Measurements from ENCODE around the gene DEFB115. TPM values are rescaled to one million over a fixed set of nuclear protein-coding genes. Genes with fewer than 3 reads are reported as not detected.
A peak's percentile ranks its signal among the peaks of the same experiment; 100 is the strongest.
"Not testable (repeated sequence)": the region's sequence is repeated elsewhere in the genome, so short reads cannot be mapped to it uniquely, and the experiment has no call there.

DEFB115 gene
- total RNA-seq, 4 donors from 2014 or later, result not detected

- Histone ChIP-seq H3K36me3 (no peaks in the 10 kb centered on the region), H3K4me3 (no peak overlapping the region), H3K27me3 (no peaks in the 10 kb centered on the region), H3K4me1 (no peaks in the 10 kb centered on the region), H3K9me3 (peaks cover 0 to 17% (median 2%) of the 10 kb centered on the region in 4 donors), H3K27ac (no peak overlapping the region)
- peak in 1 of 3 donors; percentile 34 for DNase-seq
- TF ChIP-seq POLR2A (IDR thresholded peaks at IDR 0.05) (no peak), CTCF (IDR thresholded peaks at IDR 0.05) (no peak)
Measured at GRCh38 chr20:31274441-31274840, 17.0 kb downstream of the DEFB115 start.

- no peaks in the 10 kb centered on the region for H3K36me3 ChIP-seq
- peaks cover 0 to 11% (median 0%) of the 10 kb centered on the region in 4 donors for H3K9me3 ChIP-seq
- no peaks in the 10 kb centered on the region for H3K4me1 ChIP-seq
- no peak for TF ChIP-seq CTCF (IDR thresholded peaks at IDR 0.05)
- TF ChIP-seq POLR2A (IDR thresholded peaks at IDR 0.05), result no peak
- DNase-seq, result no peak
- no peaks in the 10 kb centered on the region for H3K27me3 ChIP-seq
- no peak overlapping the region for H3K27ac ChIP-seq
- H3K4me3 ChIP-seq, result no peak overlapping the region
Measured at GRCh38 chr20:31278178-31278577, 20.7 kb downstream of the DEFB115 start.

- not testable (repeated sequence) for H3K27me3 ChIP-seq, DNase-seq, H3K36me3 ChIP-seq, H3K27ac ChIP-seq, H3K4me1 ChIP-seq, H3K4me3 ChIP-seq, H3K9me3 ChIP-seq
Measured at GRCh38 chr20:31284964-31285363, 27.5 kb downstream of the DEFB115 start.

DNA sequence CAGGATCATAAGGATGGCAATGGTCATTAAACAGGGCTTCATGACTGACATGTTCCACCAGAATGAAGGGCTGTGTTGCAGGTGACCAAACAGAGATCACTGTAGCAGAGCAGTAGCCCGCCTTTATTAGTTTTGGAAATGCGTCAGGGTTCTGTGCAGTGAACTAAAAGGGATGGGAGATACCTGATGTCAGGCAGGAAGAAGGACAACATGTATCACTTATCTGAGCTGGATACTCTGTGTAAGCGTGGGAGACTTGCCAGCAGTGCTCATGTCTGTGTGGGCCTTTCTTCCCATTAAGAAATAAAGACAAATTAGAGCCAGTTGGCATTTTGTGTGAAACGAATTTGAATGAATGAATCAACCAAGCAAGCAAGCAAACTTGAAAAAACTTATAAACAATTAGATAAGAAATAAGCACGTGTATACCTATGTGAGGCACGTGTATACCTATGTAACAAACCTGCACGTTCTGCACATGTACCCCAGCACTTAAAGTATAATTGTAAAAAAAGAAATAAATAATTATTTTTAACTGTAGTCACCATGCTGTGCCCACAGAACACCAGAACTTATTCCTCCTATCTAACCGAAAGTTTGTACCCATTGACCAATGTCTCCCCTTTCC, 51.2 kb downstream of the DEFB115 start, which contains the start of gene DEFB116:
DEFB116 (minus strand) TSS at position 51 of the 628 bp plus-strand sequence; CDS start at position 51, 0 bp downstream.
- DNase-seq, result no peak
- Histone ChIP-seq H3K27me3 (no peaks in the 10 kb centered on the region), H3K27ac (no peak within 1 kb of the TSS), H3K4me1 (no peaks in the 10 kb centered on the region), H3K36me3 (no peaks in the 10 kb centered on the region), H3K4me3 (no peak within 1 kb of the TSS), H3K9me3 (peaks cover 0 to 6% (median 0%) of the 10 kb centered on the region in 4 donors)
- no peak for TF ChIP-seq CTCF (IDR thresholded peaks at IDR 0.05)
- no peak for TF ChIP-seq POLR2A (IDR thresholded peaks at IDR 0.05)

Other genes starting within 250 kb of the DEFB115 start
- gene DEFB116, start 50.9 kb downstream of the DEFB115 start, total RNA-seq, result not detected
- gene DEFB118, start 110.9 kb downstream of the DEFB115 start, total RNA-seq, result not detected
- gene DEFB119, start 132.9 kb downstream of the DEFB115 start, total RNA-seq, result not detected
- not detected for gene DEFB121, start 148.6 kb downstream of the DEFB115 start, total RNA-seq
- gene DEFB123, start 183.0 kb downstream of the DEFB115 start, total RNA-seq, result not detected
- gene DEFB124, start 217.5 kb downstream of the DEFB115 start, total RNA-seq, result not detected
- gene REM1, start 217.6 kb downstream of the DEFB115 start, total RNA-seq, result 1 to 10 TPM in 2 of 4 donors, not detected in 2; 1.4 to 1.7 TPM